ENCODE data around the gene IPO7. TPM values are rescaled to one million over a fixed set of nuclear protein-coding genes. Genes with fewer than 3 reads are reported as not detected.

IPO7 gene
- total and polyA plus RNA-seq, 2 donors (not counting 3 experiments of a cell fraction or from before 2014, with no cell fraction given), result 32.9 to 170 TPM

GRCh38 chr11:9490376-9490775 is 105.9 kb downstream of the IPO7 start:
- intact Hi-C loops (cut with micrococcal nuclease), result no loop called here
- H3K4me1 ChIP-seq (ENCODE audit: control insufficient read depth, extremely low read depth, insufficient read depth, low read length), result peaks cover 5% of the 10 kb centered on the region
- dilution Hi-C loops (cut with MboI; ENCODE audit: extremely low pct_ligation_motif_present, low sequenced_read_pairs), result no loop called here
- BruUV-seq (replicated peaks), result no TSS peak
- H3K9me3 ChIP-seq (replicated peaks; ENCODE audit: control insufficient read depth, insufficient read depth, low read length), result no peaks in the 10 kb centered on the region
- H3K36me3 ChIP-seq (ENCODE audit: control insufficient read depth in 2 of 2, extremely low read depth in 1 of 2, insufficient read depth in 2 of 2, low read length in 2 of 2), result peaks cover 1 to 3% of the 10 kb centered on the region in 2 experiments
- DNase-seq (ENCODE audit: low read depth, low spot score), result no peak
- POLR2A ChIA-PET, result interaction anchor here (0.7 kb wide), 1 partner anchor 8 kb away, joined by 3 read pairs; no protein-coding TSS in a partner anchor
- no peak overlapping the region for H2AFZ ChIP-seq (ENCODE audit: low read depth, low read length)
- CTCF ChIA-PET, result interaction anchor here (1.4 to 3.1 kb wide), 4 partner anchors 8 to 475 kb away, joined by 3 to 16 read pairs (median 6); no protein-coding TSS in a partner anchor
- no peak overlapping the region for H3K9ac ChIP-seq (replicated peaks; ENCODE audit: extremely low read depth, insufficient read depth, low read length)
- no peaks in the 10 kb centered on the region for H3K27me3 ChIP-seq (ENCODE audit: control insufficient read depth in 2 of 2, insufficient read depth in 2 of 2, low read length in 2 of 2)
- H3K27ac ChIP-seq (ENCODE audit: insufficient read depth, low read depth, low read length), result no peak overlapping the region
- TF ChIP-seq POLR2A (IDR thresholded peaks at IDR 0.05; ENCODE audit: low read depth, low read length) (no peak), MAX (IDR thresholded peaks at IDR 0.05; ENCODE audit: insufficient read depth, insufficient read length) (no peak), JUN (IDR thresholded peaks at IDR 0.05; ENCODE audit: borderline replicate concordance, insufficient read depth, insufficient read length, low read depth) (no peak), CTCF (IDR thresholded peaks at IDR 0.05; ENCODE audit: extremely low read depth in 1 of 2, insufficient read depth in 1 of 2, low read depth in 1 of 2, low read length in 2 of 2) (no peak), FOS (IDR thresholded peaks at IDR 0.05; ENCODE audit: borderline replicate concordance, insufficient read depth, low read length) (no peak), POLR2AphosphoS5 (IDR thresholded peaks at IDR 0.05; ENCODE audit: insufficient read depth, low read depth, low read length) (no peak), EZH2 (IDR thresholded peaks at IDR 0.05; ENCODE audit: borderline replicate concordance, low read depth, low read length, severe bottlenecking) (no peak), GATA2 (IDR thresholded peaks at IDR 0.05; ENCODE audit: insufficient read depth, insufficient read length, low read depth, low read length) (no peak), MYC (IDR thresholded peaks at IDR 0.05; ENCODE audit: low read depth, low read length) (no peak)
- no peak for FAIRE-seq
- H3K9me1 ChIP-seq (replicated peaks; ENCODE audit: control insufficient read depth, extremely low read depth, insufficient read depth, low read length), result no peaks in the 10 kb centered on the region
- H3K4me3 ChIP-seq (replicated peaks in 1 of 3; ENCODE audit: insufficient read depth in 1 of 3, low read depth in 1 of 3, low read length in 3 of 3), result no peak overlapping the region
- H3K4me2 ChIP-seq (ENCODE audit: insufficient read depth, low read length), result no peak overlapping the region
- no peaks in the 10 kb centered on the region for H4K20me1 ChIP-seq (replicated peaks; ENCODE audit: control insufficient read depth, extremely low read depth, insufficient read depth, low read length)
- H3K79me2 ChIP-seq (ENCODE audit: control insufficient read depth, insufficient read depth, low read length), result no peaks in the 10 kb centered on the region
